ENCODE results near the gene MGRN1.

Gene MGRN1

DNA sequence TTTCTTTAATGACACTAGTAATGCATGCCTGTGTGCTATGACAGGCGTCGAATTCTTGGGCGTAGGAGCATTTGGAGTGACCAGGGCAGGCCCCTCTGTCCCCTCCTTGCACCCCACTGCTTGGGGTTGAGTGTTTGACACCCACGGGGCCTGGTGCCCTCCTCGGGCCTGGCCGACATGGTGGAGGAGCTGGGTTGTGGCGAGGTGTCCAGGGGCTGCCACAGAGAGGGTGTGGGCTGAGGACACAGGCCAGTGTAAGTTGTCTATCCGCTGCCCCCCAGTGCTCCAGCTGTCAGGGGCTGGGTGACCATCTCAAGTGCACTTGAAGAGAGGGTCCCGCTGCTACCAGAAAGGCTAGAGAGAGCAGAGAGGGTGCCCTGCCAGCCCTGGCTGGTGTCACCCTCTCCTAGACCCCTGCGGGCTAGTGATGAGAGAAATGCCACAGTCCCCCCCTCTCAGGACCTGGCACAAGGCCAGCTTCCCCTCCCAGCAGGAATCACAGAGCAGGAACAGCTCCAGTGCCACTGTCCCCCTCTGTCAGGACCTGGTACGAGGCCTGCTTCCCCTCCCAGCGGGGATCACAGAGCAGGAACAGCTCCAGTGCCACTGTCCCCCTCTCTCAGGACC is 30.5 kb downstream of the MGRN1 start:
- no peak for DNase-seq

DNA sequence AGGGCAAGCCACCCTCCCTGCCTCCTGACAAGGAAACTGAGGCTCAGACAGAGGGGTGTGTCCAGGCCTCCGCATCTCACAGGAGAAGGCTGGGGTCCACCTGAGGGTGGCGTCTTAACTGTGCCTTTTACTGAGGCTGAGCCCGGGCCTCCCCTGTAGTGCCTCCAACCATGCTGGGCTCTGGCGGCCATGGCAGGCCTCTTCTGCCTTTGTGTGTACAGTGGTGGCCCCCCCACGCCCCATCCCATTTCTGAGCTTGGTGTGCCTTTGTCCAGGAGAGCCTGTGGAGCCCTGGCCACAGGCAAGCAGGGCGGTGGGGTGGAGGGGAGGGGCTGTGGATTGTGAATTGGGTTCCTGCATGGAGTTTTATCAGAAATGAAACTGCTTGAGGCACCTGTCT is 31.2 kb downstream of the MGRN1 start:
- no peak for DNase-seq

DNA sequence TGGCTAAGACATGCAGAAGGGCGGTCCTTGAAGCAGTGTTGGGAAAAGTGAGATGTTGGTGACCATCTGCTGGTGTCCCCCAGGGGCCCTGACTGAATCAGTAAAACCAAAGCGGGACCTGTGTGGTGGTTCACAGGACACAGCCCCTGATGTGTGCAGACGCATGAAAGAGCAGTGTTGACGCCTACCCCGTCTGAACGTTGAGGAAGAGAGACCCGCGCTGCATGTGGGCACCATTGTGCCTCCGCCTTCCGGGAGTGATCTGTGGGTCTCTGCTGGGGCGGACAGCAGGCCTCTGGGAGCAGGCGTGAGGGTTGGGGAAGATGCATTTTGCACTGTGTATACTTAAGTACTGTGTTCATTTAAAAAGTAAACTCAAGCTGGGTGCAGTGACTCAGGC is 31.6 kb downstream of the MGRN1 start:
- DNase-seq, result no peak

DNA sequence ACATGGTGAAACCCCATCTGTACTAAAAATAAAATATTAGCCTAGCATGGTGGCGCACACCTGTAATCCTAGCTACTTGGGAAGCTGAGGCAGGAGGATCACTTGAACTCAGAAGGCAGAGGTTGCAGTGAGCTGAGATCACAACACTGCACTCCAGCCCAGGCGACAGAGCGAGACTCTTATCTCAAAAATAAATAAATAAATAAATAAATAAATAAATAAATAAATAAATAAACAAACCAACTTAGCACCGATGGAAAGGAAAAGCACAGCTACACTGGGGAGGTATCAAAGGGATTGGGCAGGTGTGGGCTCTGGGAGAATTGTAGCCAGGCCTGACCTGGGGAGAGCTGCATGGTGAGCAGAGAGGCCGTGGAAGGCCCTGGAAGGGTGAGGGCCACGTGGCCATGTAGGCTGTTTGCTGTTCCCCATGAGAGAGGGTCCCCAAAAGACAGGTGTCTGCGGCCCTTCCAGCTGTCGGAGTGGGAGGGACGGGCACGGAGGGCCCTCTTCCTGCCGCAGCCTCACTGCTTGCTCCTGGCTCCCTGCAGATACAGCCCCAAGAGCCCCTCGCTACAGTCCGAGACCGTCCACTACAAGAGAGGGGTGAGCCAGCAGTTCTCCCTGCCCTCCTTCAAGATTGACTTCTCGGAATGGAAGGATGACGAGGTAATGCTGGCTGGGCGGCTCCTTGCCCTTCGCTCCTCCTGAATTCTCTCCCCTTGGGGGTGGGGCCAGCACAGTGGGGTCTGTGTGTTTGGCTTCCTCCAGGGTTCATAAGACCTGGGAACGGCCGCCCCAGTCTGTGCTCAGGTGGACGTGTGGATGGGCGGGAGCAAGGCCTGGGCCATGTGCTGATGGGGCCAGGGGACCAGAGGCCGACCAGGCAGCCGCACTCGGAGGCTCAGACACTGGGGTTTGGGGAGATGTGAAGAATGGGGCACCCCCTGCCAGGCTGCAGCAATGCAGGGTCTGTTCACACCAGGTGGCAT is 32.4 kb downstream of the MGRN1 start:
- DNase-seq, result no peak

DNA sequence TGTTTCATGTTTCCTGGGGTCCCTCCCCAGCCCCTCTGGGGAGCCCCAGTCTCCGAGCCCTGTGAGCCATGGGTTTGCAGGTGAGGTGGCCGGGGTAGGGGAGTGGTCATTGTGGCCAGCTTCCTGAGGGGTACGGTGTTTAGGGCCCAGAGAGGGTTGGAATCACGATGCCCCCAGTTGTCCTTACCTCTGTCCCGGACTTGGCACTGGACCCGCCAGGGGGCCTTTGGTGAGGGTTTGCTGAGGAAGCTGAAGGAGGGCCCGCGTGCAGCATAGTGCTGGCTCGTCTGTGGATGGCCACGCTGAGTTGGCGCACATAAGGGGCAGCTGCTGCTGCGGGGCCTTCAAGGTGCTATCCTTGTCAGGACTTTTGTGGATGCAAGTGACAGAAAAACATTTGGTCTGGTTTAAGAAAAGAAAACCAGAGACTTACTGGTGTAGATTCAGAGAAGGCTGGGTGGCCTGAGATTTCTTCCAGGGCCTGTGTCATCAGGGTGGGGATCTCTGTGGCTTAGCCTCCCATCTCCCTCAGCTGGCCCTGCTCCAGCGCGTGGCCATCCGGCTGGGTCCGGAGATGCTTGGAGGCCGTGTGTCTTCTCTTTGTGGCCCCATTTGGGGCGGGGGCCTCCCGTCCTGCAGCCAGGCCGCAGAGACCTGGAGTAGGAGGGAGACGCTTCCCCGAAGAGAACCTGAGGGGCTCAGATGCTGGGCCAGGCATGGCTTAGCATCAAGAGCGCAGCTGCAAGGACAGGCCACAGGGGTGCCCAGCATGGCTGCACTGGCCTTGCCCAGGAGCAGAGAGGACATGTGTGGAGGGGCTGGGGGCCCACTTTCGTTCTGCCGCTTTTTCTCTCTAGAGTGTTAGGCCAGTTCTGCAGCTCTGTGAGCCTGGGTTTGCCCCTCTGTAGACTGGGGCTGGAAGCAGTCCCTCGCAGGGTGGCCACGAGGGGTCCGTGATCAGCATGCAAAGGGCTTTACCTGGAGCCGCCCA is 35.0 kb downstream of the MGRN1 start:
- no peak for DNase-seq

DNA sequence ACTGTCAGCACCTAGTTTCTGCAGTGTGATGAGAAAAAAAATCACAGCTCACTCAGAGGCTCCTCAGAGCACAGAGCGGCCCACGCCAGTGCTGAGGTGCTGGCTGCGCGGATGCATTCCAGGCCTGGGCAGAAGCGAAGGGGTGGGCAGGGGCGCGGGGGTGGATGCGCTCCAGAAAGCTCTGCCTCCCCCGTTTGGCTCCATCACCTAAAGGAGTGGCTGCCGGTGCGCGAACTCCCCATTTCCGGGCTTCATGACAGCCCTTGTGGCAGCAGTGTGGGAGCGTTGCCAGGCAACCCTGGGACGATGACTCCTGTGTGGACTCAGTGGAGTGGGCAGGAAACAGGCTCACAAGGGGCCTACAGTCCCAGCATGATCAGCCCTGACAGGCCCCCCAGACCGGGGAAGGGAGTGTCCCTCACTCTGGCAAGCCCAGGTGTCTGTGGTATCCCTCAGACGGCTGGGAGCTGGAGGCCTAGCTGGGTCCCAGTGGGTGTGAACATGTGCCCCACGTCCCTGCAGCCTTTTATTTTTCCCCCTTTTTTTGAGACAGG is 35.9 kb downstream of the MGRN1 start:
- peak; percentile 24 for DNase-seq

DNA sequence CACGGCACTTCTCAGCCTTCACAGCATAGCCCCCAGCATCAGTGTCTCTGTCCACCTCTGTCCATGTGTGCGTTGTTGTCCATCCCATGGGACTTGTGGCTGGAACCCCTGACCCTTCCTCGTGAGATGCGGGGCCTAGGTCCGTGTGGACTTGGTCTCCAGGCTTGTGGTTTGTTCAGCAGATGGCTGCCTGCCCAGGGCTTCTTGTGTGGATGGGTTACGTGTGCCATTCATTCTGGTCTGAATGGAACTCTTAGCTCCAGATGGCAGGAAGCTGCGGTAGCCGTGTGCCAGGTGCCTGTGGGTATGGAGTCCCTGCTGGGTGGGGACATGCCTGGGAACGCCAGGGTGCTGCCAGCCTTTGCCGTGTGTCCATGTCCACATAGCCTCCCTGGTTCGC is 37.0 kb downstream of the MGRN1 start:
- DNase-seq, result no peak

DNA sequence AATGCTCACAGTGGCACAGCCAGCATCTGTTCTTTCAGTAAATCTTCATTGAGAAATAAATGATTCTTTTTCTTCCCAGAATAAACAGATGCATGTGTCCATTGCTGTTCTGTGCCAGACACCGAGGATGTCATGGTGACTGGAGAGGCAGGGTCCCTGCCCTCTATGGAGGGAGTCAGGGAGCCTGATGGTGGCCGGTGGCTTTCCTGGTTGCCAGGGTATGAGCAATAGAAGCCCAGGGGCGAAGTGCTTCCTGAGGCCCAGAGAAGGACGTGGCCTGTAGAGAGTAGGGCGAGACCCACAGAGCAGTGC is 38.8 kb downstream of the MGRN1 start:
- no peak for DNase-seq

DNA sequence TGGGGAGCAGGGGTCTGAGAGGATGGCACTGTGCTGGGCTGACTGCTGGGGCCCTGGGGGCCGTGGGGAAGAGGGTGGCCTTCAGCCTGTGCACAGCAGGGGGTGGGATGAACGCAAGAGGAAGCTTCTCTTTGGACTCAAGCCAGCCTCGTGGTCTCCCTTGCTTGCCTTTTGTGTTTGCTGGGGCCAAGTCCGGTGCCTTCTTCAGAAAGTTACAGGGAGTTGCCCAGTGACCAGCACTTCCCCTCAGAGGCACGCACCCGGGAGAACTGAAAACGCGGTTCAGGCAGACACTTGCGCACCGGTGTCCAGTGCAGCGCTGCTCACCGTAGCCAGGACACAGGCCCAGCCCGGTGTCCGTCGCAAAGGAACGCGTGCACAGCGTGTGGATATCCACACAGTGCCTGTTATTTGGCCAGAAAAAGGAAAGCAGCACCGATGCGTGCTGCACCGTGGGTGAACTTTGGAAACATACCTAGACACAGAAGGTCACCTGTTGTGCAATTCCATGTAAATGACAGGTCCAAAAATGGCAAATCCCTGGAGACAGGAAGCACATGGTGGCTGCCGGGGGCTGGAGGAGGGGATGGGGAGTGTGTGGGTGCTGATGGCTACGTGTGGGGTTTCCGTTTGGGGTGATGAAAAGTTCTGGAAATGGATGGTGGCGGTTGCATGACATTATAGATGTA is 39.3 kb downstream of the MGRN1 start:
- no peak for DNase-seq

DNA sequence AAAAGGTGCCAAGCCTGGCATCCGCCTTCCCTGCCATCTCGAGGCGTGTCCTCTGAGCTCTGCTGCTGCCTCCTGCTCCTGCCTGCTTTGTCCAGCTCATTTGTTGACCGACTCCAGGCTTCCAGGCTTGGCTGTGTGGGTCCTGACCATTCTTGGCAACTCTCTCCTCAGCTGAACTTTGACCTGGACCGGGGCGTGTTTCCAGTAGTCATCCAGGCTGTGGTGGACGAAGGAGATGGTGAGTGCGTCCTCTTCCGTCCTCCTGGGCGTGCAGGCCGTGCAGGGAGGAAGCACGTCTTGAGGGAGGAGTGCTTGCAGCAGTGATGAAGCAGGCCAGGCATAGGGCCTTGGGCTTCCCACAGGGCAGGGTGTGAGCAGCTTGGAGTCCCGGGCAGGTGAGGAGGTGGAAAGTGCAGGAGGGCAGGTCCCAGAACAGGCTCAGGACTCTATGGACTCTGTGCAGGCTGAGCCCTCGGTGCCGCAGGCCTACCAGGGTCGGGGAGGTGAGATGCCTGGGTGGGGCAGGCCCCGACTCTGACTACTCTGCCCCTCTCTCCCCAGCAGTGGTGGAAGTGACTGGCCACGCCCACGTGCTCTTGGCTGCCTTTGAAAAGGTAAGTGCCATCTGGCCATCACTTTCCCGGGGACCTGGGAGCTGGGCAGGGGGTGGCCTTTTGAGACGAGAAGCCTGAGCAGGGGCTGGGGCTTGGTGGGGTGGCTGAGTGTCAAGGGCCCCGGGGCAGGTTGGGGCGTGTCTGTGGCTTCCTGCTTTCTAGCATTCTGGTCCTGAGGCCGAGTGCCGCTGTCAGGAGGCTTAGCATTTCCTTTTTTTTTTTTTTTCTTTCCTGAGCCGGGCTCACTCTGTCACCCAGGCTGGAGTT is 40.2 kb downstream of the MGRN1 start:
- DNase-seq, result no peak

DNA sequence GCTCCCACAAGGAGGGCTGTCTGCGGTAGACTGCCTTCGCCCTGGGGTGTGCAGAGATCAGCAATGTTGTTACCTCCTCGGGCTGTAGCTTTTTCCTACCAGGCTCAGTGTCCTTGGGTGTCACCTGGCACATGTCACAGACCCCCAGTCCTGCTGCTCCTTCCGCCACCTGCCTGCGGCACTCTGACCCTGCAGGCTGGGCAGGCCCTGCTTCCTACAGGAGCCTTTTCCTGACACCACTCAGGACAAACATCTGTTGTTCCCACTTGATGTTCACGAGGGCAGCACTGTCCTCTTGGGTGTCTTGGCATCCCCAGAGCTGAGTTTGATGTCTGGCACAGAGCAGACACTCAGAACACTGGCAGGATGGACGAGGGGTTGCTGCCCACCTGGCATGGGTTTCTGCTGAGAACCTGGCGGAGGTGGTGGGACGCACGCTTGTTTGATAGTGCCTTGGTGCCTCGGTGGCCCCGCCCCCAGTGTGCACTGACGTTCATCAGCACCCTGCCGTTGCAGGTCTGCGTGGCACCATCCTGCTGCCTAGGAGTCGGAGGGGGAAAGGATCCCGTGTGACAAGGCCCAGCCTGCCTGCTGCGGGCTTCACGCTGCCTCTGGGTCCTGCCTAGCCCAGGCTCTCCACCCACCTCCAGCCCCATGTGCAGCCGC is 42.0 kb downstream of the MGRN1 start:
- no peak for DNase-seq

DNA sequence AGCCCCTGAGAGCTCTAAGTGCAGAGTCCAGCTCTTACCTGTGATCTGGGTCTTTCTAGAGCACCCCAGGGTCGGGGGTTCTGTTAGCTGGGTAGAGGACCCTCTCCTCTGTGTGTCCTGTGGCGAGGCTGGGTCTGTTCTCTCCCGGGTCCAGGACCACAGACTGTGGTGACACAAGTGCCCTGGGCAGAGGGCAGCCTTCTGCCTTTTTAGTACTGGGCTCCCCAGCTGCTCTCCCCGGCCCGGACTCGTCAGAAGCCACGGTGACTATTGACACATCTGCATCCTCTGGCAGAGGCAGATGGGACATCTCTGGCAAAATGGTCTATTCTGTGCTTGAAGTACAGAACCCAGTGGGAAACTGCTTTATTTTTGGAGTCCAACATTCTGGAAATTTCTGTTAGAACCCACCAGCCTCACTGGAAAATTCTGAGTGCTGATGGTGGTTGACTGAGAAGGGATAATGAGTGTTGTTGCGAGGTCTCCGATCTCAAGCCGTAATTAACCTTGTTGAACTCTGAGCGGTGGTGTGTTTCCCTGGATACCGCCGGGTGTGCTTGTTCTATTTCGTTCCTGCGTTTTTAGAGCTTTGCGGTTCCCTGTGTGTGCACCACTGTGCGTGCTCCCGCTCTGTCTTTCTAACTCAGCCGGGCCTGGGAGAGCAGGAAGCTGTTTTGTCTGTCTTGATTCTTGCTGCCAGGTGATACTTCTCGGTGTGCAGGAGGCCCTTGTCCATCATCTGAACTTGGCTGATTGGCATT is 42.8 kb downstream of the MGRN1 start:
- DNase-seq, result no peak

DNA sequence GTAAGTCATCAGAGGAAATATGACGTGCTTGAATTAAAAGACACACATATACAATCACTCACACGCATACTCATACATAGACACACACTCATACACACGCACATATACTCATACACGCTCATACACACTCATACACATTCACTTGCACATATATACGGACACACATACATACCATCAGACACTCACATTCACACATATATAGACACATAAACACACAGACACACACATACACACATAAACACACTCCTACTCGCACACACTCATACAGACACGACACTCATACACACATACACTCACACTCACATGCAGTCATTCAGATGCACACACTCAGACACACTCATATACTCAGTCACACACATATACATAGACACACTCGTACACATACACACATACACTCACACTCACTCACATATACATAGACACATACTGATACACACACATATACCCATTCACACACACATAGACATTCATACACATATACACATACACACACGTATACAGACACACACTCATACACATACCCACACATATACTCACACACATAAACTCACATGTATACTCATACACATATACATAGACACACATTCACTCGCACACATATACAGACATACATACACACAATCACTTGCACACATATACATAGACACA is 43.8 kb downstream of the MGRN1 start:
- no peak for DNase-seq

DNA sequence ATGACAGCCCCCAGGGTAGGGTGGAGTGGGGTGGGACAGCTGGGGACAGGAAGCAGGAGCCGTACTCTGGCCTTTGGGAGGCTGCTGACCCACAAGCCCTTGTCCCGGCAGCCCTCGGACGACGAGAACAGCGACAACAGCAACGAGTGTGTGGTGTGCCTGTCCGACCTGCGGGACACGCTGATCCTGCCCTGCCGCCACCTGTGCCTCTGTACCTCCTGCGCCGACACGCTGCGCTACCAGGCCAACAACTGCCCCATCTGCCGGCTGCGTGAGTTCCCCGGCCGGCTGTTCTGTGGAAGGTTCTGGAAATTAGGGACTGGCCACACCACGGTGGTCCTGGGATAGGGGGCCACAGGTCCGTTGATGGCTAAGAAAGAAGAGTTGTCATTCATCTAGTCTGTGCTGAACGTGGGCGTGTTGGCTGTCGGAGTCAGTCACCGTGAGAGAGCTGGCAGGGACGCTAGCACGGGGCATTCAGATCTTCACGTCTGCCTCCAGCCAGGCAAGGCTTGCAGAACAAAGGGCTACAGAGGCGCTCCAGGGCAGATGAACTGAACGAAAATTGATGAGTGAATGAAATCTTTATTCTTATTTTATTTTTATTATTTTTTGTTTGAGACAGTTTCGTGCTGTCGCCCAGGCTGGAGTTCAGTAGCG is 48.9 kb downstream of the MGRN1 start:
- no peak for DNase-seq

DNA sequence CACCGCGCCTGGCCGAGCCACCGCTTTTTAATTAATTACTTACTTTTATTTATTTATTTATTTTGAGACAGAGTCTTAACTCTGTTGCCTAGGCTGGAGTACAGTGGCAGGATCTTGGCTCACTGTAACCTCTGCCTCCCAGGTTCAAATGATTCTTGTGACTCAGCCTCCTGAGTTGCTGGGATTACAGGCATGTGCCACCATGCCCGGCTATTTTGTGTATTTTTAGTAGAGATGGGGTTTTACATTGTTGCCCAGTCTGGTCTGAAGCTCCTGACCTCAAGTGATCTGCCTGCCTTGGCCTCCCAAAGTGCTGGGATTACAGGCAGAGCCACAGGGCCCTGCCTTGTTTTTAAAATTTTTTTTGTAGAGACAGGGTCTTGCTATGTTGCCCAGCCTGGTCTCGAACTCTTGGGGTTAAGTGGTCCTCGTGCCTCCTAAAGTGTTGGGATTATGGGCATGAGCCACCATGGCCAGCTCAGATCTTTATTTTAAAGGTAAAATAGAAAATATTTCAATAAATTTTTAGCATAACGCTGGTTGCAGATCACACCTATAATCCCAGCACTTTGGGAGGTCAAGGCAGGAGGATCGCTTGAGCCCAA is 50.4 kb downstream of the MGRN1 start:
- DNase-seq, result no peak

DNA sequence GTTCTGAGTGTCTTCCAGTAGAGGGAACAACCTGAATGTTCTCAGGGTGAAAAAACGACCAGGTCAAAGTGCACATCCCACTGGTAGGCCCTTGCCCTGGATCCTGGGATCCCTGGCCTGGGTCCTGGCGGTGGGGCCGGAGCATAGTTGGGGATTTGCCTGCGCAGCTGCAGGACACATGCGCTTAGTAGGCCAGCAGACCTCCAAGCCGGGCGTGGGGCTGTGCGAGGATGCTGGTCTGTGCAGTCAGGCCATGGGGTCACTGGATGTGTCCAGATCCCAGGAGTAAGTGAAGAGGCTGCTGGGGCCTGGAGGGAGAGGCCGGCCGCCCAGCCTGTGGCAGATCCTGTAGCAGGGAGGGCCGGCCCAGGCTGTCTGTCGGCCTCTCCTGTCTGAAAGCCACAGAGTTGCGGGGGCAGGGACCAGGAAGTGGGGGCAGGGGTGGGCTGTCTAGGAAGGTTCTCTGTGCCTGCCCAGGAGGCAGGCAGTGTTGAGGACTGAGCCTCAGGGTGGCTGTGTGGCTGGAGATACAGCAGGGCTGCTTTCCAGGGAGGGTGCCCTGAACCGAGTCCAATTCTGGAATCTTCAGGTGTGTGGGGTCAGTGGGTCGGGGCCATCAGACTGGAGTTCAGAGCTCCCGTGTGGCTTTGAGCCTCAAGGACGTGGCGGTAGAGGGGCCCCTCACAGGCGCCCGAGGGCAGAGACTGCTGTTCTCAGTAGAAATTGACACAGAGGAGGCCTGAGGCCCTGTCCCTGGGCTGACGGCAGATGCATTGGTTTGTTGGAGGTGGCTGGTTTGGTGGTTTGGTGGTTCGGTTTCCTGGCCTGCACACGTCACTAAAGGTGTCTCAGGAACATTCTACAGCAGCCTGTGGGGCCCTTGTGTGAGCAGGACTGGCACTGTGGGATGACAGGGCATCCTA is 51.5 kb downstream of the MGRN1 start:
- DNase-seq, result no peak

DNA sequence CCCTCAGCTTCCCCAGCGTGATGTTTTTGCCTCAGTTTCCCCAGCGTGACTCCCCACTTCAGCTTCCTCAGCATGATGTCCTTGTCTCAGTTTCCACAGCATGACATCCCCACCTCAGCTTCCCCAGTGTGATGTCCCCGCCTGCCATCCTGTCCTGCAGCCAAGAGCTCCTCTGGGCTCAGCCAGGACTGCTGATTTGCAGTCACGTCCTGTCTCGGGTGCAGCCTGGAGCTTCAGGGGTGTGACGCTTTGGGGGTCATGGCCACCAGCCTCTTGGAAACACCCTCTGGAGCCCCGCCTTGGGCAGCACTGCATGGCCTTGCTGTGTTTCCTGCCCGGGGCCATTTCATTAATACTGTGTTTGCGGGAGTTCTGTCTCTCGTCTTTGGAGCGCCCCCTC is 52.2 kb downstream of the MGRN1 start:
- DNase-seq, result no peak
